ENCODE measurements around the gene PLPP4. TPM values are rescaled to one million over a fixed set of nuclear protein-coding genes. Genes with fewer than 3 reads are reported as not detected.

The PLPP4 gene
- polyA plus RNA-seq (2012; ENCODE audit: insufficient read length, low read depth): not detected

DNA sequence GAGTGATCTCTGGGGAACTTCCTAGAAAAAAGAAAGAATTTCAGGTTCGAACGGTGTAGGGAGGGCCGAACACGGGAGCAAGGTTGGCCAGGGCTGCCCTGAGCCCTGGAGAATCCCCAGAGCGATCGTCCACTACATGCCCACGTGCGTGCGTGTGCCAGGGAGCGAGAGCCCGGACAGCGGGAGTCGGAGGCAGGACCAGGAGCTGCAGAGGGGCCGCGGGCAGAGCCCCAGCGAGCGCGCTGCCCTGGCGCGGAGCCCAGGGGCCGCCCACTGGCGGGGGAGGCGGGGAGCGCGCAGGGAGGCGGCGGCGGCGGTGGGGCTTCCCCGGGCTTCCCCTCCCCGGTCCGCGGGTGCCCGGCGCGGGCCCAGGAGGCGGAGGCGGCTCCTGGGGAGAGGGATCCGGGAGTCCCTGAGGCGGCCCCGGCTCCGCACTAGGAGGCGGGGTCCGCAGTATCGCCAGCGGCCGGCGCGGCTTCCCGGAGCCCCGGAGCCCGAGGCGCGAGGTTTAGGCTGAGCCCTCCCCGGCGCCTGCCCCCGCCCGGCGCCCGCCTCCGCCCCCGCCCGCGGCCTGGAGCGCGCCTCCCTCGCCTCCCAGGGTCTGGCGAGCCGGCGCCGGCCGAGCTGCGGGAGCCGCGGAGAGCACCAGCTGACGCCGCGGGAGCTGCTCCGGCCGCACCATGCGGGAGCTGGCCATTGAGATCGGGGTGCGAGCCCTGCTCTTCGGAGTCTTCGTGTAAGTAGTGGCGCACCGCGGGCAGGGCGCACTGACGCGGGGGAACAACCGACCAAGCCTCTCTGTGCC is at the start of gene PLPP4:
Gene PLPP4, plus strand, starts transcription at position 602 of the 805 bp plus-strand sequence. Its CDS starts 79 bp downstream, at position 681.
- TF ChIP-seq, protein P1, sequence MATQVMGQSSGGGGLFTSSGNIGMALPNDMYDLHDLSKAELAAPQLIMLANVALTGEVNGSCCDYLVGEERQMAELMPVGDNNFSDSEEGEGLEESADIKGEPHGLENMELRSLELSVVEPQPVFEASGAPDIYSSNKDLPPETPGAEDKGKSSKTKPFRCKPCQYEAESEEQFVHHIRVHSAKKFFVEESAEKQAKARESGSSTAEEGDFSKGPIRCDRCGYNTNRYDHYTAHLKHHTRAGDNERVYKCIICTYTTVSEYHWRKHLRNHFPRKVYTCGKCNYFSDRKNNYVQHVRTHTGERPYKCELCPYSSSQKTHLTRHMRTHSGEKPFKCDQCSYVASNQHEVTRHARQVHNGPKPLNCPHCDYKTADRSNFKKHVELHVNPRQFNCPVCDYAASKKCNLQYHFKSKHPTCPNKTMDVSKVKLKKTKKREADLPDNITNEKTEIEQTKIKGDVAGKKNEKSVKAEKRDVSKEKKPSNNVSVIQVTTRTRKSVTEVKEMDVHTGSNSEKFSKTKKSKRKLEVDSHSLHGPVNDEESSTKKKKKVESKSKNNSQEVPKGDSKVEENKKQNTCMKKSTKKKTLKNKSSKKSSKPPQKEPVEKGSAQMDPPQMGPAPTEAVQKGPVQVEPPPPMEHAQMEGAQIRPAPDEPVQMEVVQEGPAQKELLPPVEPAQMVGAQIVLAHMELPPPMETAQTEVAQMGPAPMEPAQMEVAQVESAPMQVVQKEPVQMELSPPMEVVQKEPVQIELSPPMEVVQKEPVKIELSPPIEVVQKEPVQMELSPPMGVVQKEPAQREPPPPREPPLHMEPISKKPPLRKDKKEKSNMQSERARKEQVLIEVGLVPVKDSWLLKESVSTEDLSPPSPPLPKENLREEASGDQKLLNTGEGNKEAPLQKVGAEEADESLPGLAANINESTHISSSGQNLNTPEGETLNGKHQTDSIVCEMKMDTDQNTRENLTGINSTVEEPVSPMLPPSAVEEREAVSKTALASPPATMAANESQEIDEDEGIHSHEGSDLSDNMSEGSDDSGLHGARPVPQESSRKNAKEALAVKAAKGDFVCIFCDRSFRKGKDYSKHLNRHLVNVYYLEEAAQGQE (IDR thresholded peaks at IDR 0.05; ENCODE audit: insufficient read depth in 1 of 2, low read depth in 2 of 2, low read length in 2 of 2): no peak
- TF ChIP-seq POLR2AphosphoS5 (IDR thresholded peaks at IDR 0.05; ENCODE audit: low read depth, low read length) (no peak), SIN3A (IDR thresholded peaks at IDR 0.05; ENCODE audit: borderline replicate concordance, insufficient read depth, low read length) (no peak), TAF1 (IDR thresholded peaks at IDR 0.05; ENCODE audit: borderline replicate concordance, insufficient read depth, low read length) (no peak), FOXP2 (optimal IDR thresholded peaks at IDR 0.05; ENCODE audit: borderline replicate concordance, extremely low read depth, extremely low read length, insufficient read depth) (no peak)

DNA sequence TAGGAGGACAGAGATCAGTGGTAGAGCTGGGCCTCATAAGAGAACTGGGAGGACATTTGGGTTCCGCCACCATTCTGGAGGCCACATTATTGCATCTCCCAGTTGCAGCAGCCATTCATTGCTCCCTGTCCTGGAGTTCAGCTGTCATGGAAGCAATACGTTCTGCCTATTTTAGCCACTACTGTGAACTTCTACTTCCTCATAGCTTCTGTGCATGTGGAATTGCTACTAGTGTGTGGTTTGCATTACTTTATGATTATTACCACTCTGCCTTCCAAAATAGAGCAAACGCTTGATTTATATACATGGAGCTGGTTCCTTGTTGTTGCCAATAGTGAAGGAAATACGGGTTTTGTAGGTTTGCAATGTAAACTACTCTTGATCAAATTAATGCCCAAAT is 47.2 kb upstream of the PLPP4 start:
- no peak for TF ChIP-seq SIN3A (IDR thresholded peaks at IDR 0.05; ENCODE audit: borderline replicate concordance, insufficient read depth, low read length)
- TF ChIP-seq, protein P1 (IDR thresholded peaks at IDR 0.05; ENCODE audit: insufficient read depth in 1 of 2, low read depth in 2 of 2, low read length in 2 of 2): no peak
- TF ChIP-seq POLR2AphosphoS5 (IDR thresholded peaks at IDR 0.05; ENCODE audit: low read depth, low read length): no peak
- no peak for TF ChIP-seq TAF1 (IDR thresholded peaks at IDR 0.05; ENCODE audit: borderline replicate concordance, insufficient read depth, low read length)
- no peak for TF ChIP-seq FOXP2 (optimal IDR thresholded peaks at IDR 0.05; ENCODE audit: borderline replicate concordance, extremely low read depth, extremely low read length, insufficient read depth)

DNA sequence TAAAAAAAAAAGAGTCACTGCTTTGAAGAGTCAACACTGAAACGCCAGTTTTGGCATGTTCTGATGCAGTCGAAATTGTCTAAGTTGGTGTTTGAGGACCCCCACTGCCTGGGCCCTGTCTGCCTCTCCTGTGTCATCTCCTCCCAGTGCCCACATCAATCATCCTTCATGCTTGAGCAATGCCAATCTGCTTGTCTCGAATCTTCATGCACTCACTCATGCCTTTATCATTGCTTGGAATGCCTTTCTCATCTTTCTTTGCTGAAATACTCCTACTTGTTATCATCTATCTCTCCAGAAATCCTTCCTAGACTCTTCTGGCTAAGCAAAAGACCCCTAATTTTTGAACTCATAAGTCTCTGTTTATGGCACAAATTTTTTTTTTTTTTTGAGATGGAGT is 42.1 kb upstream of the PLPP4 start:
- no peak for TF ChIP-seq POLR2AphosphoS5 (IDR thresholded peaks at IDR 0.05; ENCODE audit: low read depth, low read length)
- TF ChIP-seq, protein P1 (IDR thresholded peaks at IDR 0.05; ENCODE audit: insufficient read depth in 1 of 2, low read depth in 2 of 2, low read length in 2 of 2): no peak

DNA sequence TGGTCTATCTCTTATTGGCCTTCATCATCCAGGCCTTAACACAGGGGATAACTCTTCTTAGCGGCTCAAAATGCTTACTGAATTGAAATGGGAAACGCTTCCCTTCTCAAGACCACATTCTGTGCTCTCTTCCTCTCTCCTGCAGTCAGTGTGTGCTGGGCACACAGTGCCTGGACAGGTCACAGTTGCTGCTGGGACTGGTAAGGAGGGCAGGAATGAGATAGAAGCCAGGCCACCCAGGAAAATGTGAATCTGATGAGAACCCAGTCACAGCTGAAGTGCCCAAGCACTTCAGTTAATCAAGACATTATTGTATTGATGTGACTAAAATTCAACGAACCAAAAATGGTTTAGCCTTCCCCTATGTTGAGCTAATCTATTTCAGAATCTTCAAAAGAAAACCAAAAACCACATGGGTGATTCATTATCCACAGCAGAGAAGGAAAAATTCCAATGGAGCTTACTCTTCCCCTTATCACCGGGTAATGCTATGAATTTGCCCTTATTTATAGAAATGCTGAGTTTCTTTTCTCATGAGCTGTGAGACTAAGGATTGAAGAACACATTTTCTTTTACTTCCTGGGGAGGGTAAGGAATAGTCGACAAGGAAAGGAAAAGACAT is 41.2 kb upstream of the PLPP4 start:
- TF ChIP-seq FOXP2 (optimal IDR thresholded peaks at IDR 0.05; ENCODE audit: borderline replicate concordance, extremely low read depth, extremely low read length, insufficient read depth): no peak
- no peak for TF ChIP-seq TAF1 (IDR thresholded peaks at IDR 0.05; ENCODE audit: borderline replicate concordance, insufficient read depth, low read length)
- TF ChIP-seq, protein P1 (IDR thresholded peaks at IDR 0.05; ENCODE audit: insufficient read depth in 1 of 2, low read depth in 2 of 2, low read length in 2 of 2): no peak
- TF ChIP-seq POLR2AphosphoS5 (IDR thresholded peaks at IDR 0.05; ENCODE audit: low read depth, low read length): no peak
- TF ChIP-seq SIN3A (IDR thresholded peaks at IDR 0.05; ENCODE audit: borderline replicate concordance, insufficient read depth, low read length): no peak

Data from PFSK-1 (cell line).